T-helper 17 cell (primary cell): ENCODE data around the gene KATNA1. TPM values are rescaled to one million over a fixed set of nuclear protein-coding genes. Genes with fewer than 3 reads are reported as not detected.
A peak's percentile ranks its signal among the peaks of the same experiment; 100 is the strongest.

ENCODE experiments used
- ATAC-seq: fragments of 150-1000 bp; cut with Tn5 transposase; 2 replicates; pipeline ENCODE4 v1.10.0; 2021; ENCODE audit warnings: mild to moderate bottlenecking, moderate library complexity
- DNase-seq, 3 donors: peaks; one replicate each; pipeline versions ENCODE4 v3.0.0 to v3.0.0-alpha.2; 2020 to 2021
- H3K9me3 ChIP-seq: one replicate; pipeline ENCODE4 v1.7.0; 2013; ENCODE audit warnings: low read length, mild to moderate bottlenecking; ENCODE audit not compliant: control insufficient read depth, poor library complexity, severe bottlenecking
- H3K27ac Mint-ChIP-seq: one replicate; pipeline ENCODE4 v1.8.0; 2022; ENCODE audit warnings: mild to moderate bottlenecking, moderate library complexity, mixed read lengths
- H3K27me3 Mint-ChIP-seq: one replicate; pipeline ENCODE4 v1.8.0; 2022; ENCODE audit warnings: mixed read lengths
- H3K36me3 Mint-ChIP-seq: one replicate; pipeline ENCODE4 v1.8.0; 2022; ENCODE audit warnings: low read depth, mixed read lengths
- H3K4me1 Mint-ChIP-seq: one replicate; pipeline ENCODE4 v1.8.0; 2022; ENCODE audit warnings: mild to moderate bottlenecking, mixed read lengths
- H3K4me3 Mint-ChIP-seq: one replicate; pipeline ENCODE4 v1.8.0; 2022; ENCODE audit warnings: mild to moderate bottlenecking, moderate library complexity, mixed read lengths
- total RNA-seq, 4 donors: library from RNA in 2 of 4; stranded (reverse) in 2 of 4; gene quantifications; one replicate each; pipeline ENCODE4 v1.2.3 and lab custom pipeline; 2022 to 2026

The KATNA1 gene
- total RNA-seq, 2 donors from 2014 or later: 15.2 to 18.2 TPM

GRCh38 chr6:149651056-149651455 is 2.5 kb upstream of the KATNA1 start:
- no peak for DNase-seq
- ATAC-seq: no peak
- Mint-ChIP-seq H3K4me1 (peaks cover 14% of the 10 kb centered on the region), H3K4me3 (no peak overlapping the region), H3K27ac (no peak overlapping the region), H3K27me3 (no peaks in the 10 kb centered on the region), H3K36me3 (no peaks in the 10 kb centered on the region)
- no peaks in the 10 kb centered on the region for H3K9me3 ChIP-seq

- Mint-ChIP-seq H3K27ac (peak overlapping the region; percentile 92), H3K27me3 (no peaks in the 10 kb centered on the region), H3K4me3 (no peak overlapping the region), H3K36me3 (no peaks in the 10 kb centered on the region), H3K4me1 (peaks cover 28% of the 10 kb centered on the region)
- no peak for DNase-seq
- no peak for ATAC-seq
- no peaks in the 10 kb centered on the region for H3K9me3 ChIP-seq
These were observed 1.9 kb downstream of the KATNA1 start for GRCh38 chr6:149646599-149646998.

- no peaks in the 10 kb centered on the region for H3K9me3 ChIP-seq
- ATAC-seq: no peak
- peaks cover 31% of the 10 kb centered on the region for H3K4me1 Mint-ChIP-seq
- H3K4me3 Mint-ChIP-seq: no peak overlapping the region
- DNase-seq: no peak
- H3K36me3 Mint-ChIP-seq: no peaks in the 10 kb centered on the region
- peak overlapping the region; percentile 53 for H3K27ac Mint-ChIP-seq
- H3K27me3 Mint-ChIP-seq: no peaks in the 10 kb centered on the region
These were observed 5.5 kb downstream of the KATNA1 start for GRCh38 chr6:149642829-149643580.

- no peak for ATAC-seq
- no peak for DNase-seq
- H3K9me3 ChIP-seq: no peaks in the 10 kb centered on the region
- Mint-ChIP-seq H3K4me1 (peaks cover 7% of the 10 kb centered on the region), H3K27ac (no peak overlapping the region), H3K4me3 (no peak overlapping the region), H3K27me3 (no peaks in the 10 kb centered on the region), H3K36me3 (no peaks in the 10 kb centered on the region)
These were observed 12.4 kb downstream of the KATNA1 start for GRCh38 chr6:149636124-149636523.

GRCh38 chr6:149634315-149634714 is 14.2 kb downstream of the KATNA1 start:
- no peaks in the 10 kb centered on the region for H3K9me3 ChIP-seq
- DNase-seq: no peak
- ATAC-seq: no peak
- H3K4me1 Mint-ChIP-seq: peaks cover 2% of the 10 kb centered on the region
- H3K36me3 Mint-ChIP-seq: no peaks in the 10 kb centered on the region
- H3K27me3 Mint-ChIP-seq: no peaks in the 10 kb centered on the region
- H3K27ac Mint-ChIP-seq: no peak overlapping the region
- H3K4me3 Mint-ChIP-seq: no peak overlapping the region

- H3K36me3 Mint-ChIP-seq: peaks cover 3% of the 10 kb centered on the region
- H3K27ac Mint-ChIP-seq: peak overlapping the region; percentile 65
- peaks cover 15% of the 10 kb centered on the region for H3K4me1 Mint-ChIP-seq
- H3K4me3 Mint-ChIP-seq: no peak overlapping the region
- no peak for ATAC-seq
- H3K9me3 ChIP-seq: no peaks in the 10 kb centered on the region
- H3K27me3 Mint-ChIP-seq: no peaks in the 10 kb centered on the region
- DNase-seq: no peak
These were observed 19.5 kb downstream of the KATNA1 start for GRCh38 chr6:149628875-149629510.

- Mint-ChIP-seq H3K4me1 (peaks cover 18% of the 10 kb centered on the region), H3K36me3 (peaks cover 3% of the 10 kb centered on the region), H3K27me3 (no peaks in the 10 kb centered on the region), H3K4me3 (no peak overlapping the region), H3K27ac (peak overlapping the region; percentile 65)
- ATAC-seq: no peak
- DNase-seq: no peak
- no peaks in the 10 kb centered on the region for H3K9me3 ChIP-seq
These were observed 20.8 kb downstream of the KATNA1 start for GRCh38 chr6:149627672-149628071.

GRCh38 chr6:149615805-149616204 is 32.7 kb downstream of the KATNA1 start:
- Mint-ChIP-seq H3K27ac (no peak overlapping the region), H3K4me3 (no peak overlapping the region), H3K36me3 (peaks cover 9% of the 10 kb centered on the region), H3K4me1 (peaks cover 7% of the 10 kb centered on the region), H3K27me3 (no peaks in the 10 kb centered on the region)
- no peak for ATAC-seq
- no peaks in the 10 kb centered on the region for H3K9me3 ChIP-seq
- no peak for DNase-seq

- peaks cover 10% of the 10 kb centered on the region for H3K4me1 Mint-ChIP-seq
- H3K27me3 Mint-ChIP-seq: no peaks in the 10 kb centered on the region
- no peak overlapping the region for H3K4me3 Mint-ChIP-seq
- no peak overlapping the region for H3K27ac Mint-ChIP-seq
- peaks cover 9% of the 10 kb centered on the region for H3K36me3 Mint-ChIP-seq
- no peak for DNase-seq
- ATAC-seq: no peak
- no peaks in the 10 kb centered on the region for H3K9me3 ChIP-seq
These were observed 34.2 kb downstream of the KATNA1 start for GRCh38 chr6:149614337-149614736.

- DNase-seq (no peak), ATAC-seq (no peak)
- Mint-ChIP-seq H3K27me3 (no peaks in the 10 kb centered on the region), H3K4me1 (peaks cover 11% of the 10 kb centered on the region), H3K27ac (peak overlapping the region; percentile 60), H3K36me3 (peaks cover 3% of the 10 kb centered on the region), H3K4me3 (no peak overlapping the region)
- no peaks in the 10 kb centered on the region for H3K9me3 ChIP-seq
These were observed 40.0 kb downstream of the KATNA1 start for GRCh38 chr6:149608381-149608982.

- no peak overlapping the region for H3K4me3 Mint-ChIP-seq
- DNase-seq: no peak
- no peak overlapping the region for H3K27ac Mint-ChIP-seq
- no peaks in the 10 kb centered on the region for H3K4me1 Mint-ChIP-seq
- no peaks in the 10 kb centered on the region for H3K27me3 Mint-ChIP-seq
- no peak for ATAC-seq
- no peaks in the 10 kb centered on the region for H3K36me3 Mint-ChIP-seq
- H3K9me3 ChIP-seq: no peaks in the 10 kb centered on the region
These were observed 48.0 kb downstream of the KATNA1 start for GRCh38 chr6:149600508-149600907.

GRCh38 chr6:149593408-149593807 is 55.1 kb downstream of the KATNA1 start:
- no peaks in the 10 kb centered on the region for H3K4me1 Mint-ChIP-seq
- DNase-seq (no peak), ATAC-seq (no peak)
- H3K27me3 Mint-ChIP-seq: no peaks in the 10 kb centered on the region
- H3K9me3 ChIP-seq: no peaks in the 10 kb centered on the region
- no peaks in the 10 kb centered on the region for H3K36me3 Mint-ChIP-seq
- H3K4me3 Mint-ChIP-seq: no peak overlapping the region
- no peak overlapping the region for H3K27ac Mint-ChIP-seq

- H3K27me3 Mint-ChIP-seq: no peaks in the 10 kb centered on the region
- H3K9me3 ChIP-seq: no peaks in the 10 kb centered on the region
- DNase-seq: no peak
- no peak for ATAC-seq
- H3K4me3 Mint-ChIP-seq: no peak overlapping the region
- H3K4me1 Mint-ChIP-seq: no peaks in the 10 kb centered on the region
- no peak overlapping the region for H3K27ac Mint-ChIP-seq
- H3K36me3 Mint-ChIP-seq: no peaks in the 10 kb centered on the region
These were observed 55.5 kb downstream of the KATNA1 start for GRCh38 chr6:149592983-149593382.
